MM.1S (cell line): ENCODE data around the gene RSBN1.

Experiments
- CTCF ChIP-seq: fragments of 300-600 bp; sonication (generic); IDR thresholded peaks from 2 replicates; pipeline ENCODE4 v1.5.1; 2016; ENCODE audit warnings: antibody characterized with exemption, low read length, mixed read lengths
- EZH2 ChIP-seq: fragments of 300-600 bp; sonication (generic); optimal IDR thresholded peaks from 2 replicates; pipeline ENCODE3; 2017; ENCODE audit warnings: low read depth, mild to moderate bottlenecking, antibody characterized with exemption, low read length, mixed read lengths
- EZH2phosphoT487 ChIP-seq: fragments of 300-600 bp; sonication (generic); IDR thresholded peaks from 2 replicates; pipeline ENCODE4 v1.6.1; 2018; ENCODE audit warnings: antibody characterized with exemption, low read length

GRCh38 chr1:113857776-113858175 lies 45.5 kb upstream of the RSBN1 start:
- TF ChIP-seq CTCF (no peak), EZH2 (no peak), EZH2phosphoT487 (no peak)
